Naive thymus-derived CD4-positive, alpha-beta T cell (primary cell): Measurements from ENCODE around the gene TMEM132C. TPM values are rescaled to one million over a fixed set of nuclear protein-coding genes. Genes with fewer than 3 reads are reported as not detected.
"Not testable (repeated sequence)": the region's sequence is repeated elsewhere in the genome, so short reads cannot be mapped to it uniquely, and the experiment has no call there.

ENCODE experiments used
- ATAC-seq: fragments of 150-1000 bp; cut with Tn5 transposase; 2 replicates; pipeline ENCODE4 v1.10.0; 2021; ENCODE audit warnings: mild to moderate bottlenecking, moderate library complexity
- CTCF ChIA-PET: fragments of 350-600 bp; sonication (Branson Sonifier 250); formaldehyde crosslinking; loops from one replicate; lab custom pipeline; 2021; ENCODE audit warnings: antibody characterized with exemption; lab: Charles Lee
- POLR2A ChIA-PET: fragments of 350-600 bp; sonication (Branson Sonifier 250); formaldehyde crosslinking; loops from one replicate; lab custom pipeline; 2021; ENCODE audit warnings: antibody characterized with exemption, inconsistent platforms; lab: Charles Lee
- DNase-seq, 9 donors: peaks; one replicate each; pipeline versions ENCODE4 v3.0.0 to v3.0.0-alpha.2; 2020 to 2022; ENCODE audit warnings: mixed read lengths in 1 of 9
- H3K27ac ChIP-seq: one replicate; pipeline ENCODE4 v1.7.0; 2013; ENCODE audit warnings: mild to moderate bottlenecking, low read depth, low read length, moderate library complexity
- H3K27me3 ChIP-seq, 2 donors: one replicate each; pipeline ENCODE4 v1.7.0; 2013; ENCODE audit warnings: low read length in 2 of 2, mild to moderate bottlenecking in 2 of 2, moderate library complexity in 2 of 2; ENCODE audit not compliant: control insufficient read depth in 2 of 2, insufficient read depth in 2 of 2
- H3K36me3 ChIP-seq, 3 experiments: 1 replicate in 2 of 3; 2 replicates in 1 of 3; pipeline ENCODE4 v1.7.0; 2013; ENCODE audit warnings: low read length in 3 of 3, mild to moderate bottlenecking in 3 of 3, moderate library complexity in 1 of 3; ENCODE audit not compliant: insufficient read depth in 3 of 3, control insufficient read depth in 2 of 3
- H3K4me1 ChIP-seq, 2 donors: one replicate each; pipeline ENCODE4 v1.7.0; 2013; ENCODE audit warnings: low read length in 2 of 2, mild to moderate bottlenecking in 2 of 2, moderate library complexity in 1 of 2; ENCODE audit not compliant: control insufficient read depth in 2 of 2, insufficient read depth in 2 of 2
- H3K4me3 ChIP-seq: 2 replicates; pipeline ENCODE4 v1.7.0; 2013; ENCODE audit warnings: mild to moderate bottlenecking, low read length
- H3K9me3 ChIP-seq, 3 experiments: 1 replicate in 2 of 3; 2 replicates in 1 of 3; pipeline ENCODE4 v1.7.0; 2013; ENCODE audit warnings: low read length in 3 of 3; ENCODE audit not compliant: control insufficient read depth in 2 of 3
- H3K27ac Mint-ChIP-seq, 9 donors: one replicate each; pipeline ENCODE4 v1.8.0; 2020 to 2022; ENCODE audit warnings: mixed read lengths in 9 of 9, mild to moderate bottlenecking in 8 of 9, moderate library complexity in 5 of 9, inconsistent platforms in 2 of 9
- H3K27me3 Mint-ChIP-seq, 5 donors: one replicate each; pipeline ENCODE4 v1.8.0; 2021 to 2022; ENCODE audit warnings: mixed read lengths in 5 of 5, mild to moderate bottlenecking in 1 of 5
- H3K36me3 Mint-ChIP-seq, 5 donors: one replicate each; pipeline ENCODE4 v1.8.0; 2020 to 2022; ENCODE audit warnings: mixed read lengths in 5 of 5, mild to moderate bottlenecking in 3 of 5, inconsistent platforms in 1 of 5
- H3K4me1 Mint-ChIP-seq, 7 donors: one replicate each; pipeline ENCODE4 v1.8.0; 2020 to 2022; ENCODE audit warnings: mixed read lengths in 7 of 7, mild to moderate bottlenecking in 3 of 7, inconsistent platforms in 1 of 7
- H3K4me3 Mint-ChIP-seq, 10 donors: one replicate each; pipeline ENCODE4 v1.8.0; 2020 to 2022; ENCODE audit warnings: mild to moderate bottlenecking in 10 of 10, mixed read lengths in 10 of 10, moderate library complexity in 6 of 10, inconsistent platforms in 2 of 10
- H3K9me3 Mint-ChIP-seq, 11 donors: one replicate each; pipeline ENCODE4 v1.8.0; 2020 to 2022; ENCODE audit warnings: mixed read lengths in 11 of 11, mild to moderate bottlenecking in 4 of 11, inconsistent platforms in 1 of 11, moderate library complexity in 1 of 11
- intact Hi-C, 2 donors: fragments of 100-400 bp; cut with micrococcal nuclease; formaldehyde crosslinking; loops; one replicate each; pipeline ENCODE4 v1.15.1; 2023
- polyA plus RNA-seq, 2 donors: library from polyadenylated mRNA; unstranded; fragments of 300-500 nt; fragmentation: Illumina TruSeq; gene quantifications; one replicate each; pipeline ENCODE4 v1.2.3, GENCODE V29; 2021
- total RNA-seq, 6 experiments: library from RNA in 5 of 6; stranded (reverse) in 5 of 6; gene quantifications; 1 replicate in 5 of 6; 2 replicates in 1 of 6; pipeline ENCODE4 v1.2.3 and lab custom pipeline; 2021 to 2026

Gene TMEM132C
- total and polyA plus RNA-seq, 7 experiments from 2014 or later: not detected

DNA sequence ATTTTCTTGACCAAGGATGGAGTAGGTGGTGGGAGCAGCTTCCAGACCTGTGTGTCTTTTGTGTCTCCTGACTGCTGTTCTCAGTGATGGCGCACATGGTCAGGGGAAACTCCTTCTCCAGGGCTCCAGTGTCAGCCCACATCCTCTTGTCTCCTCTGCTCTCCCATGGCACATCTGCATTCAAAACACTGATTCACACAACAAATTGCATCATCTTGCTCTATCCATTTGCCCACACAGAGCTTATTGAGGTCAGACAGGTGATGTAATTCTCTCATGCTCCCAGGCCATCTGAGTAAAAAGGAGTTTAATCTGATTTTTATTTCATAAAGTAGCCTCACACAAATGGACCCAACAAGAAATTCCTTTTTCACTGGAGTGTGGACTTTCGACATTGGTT lies 21.8 kb upstream of the TMEM132C start:
- H3K4me1 Mint-ChIP-seq: no peaks in the 10 kb centered on the region

DNA sequence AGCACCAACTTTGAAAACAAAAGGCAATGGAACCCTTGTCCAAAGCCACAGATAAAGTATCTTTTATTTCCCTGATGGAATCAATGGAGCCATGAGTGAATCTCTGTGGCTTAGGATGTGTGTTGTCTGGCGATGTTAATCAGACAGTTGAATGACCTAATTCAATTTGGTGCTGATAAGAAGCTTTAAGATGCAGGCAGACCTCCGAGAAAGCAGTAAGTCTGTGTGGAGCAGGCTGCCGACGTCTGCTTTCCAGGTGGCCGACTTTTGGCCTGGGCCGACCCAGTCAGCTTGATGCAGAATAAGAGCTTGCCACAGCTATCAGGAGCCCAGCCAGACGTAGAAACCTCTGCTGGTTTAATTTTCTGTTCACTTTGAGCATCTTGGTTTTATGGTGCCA lies 21.1 kb upstream of the TMEM132C start:
- Mint-ChIP-seq H3K36me3 (no peaks in the 10 kb centered on the region), H3K27me3 (peaks cover 0 to 4% (median 0%) of the 10 kb centered on the region in 5 donors), H3K27ac (no peak overlapping the region), H3K4me1 (no peaks in the 10 kb centered on the region), H3K9me3 (peaks cover 0 to 19% (median 6%) of the 10 kb centered on the region in 11 donors), H3K4me3 (no peak overlapping the region)
- H3K9me3 ChIP-seq: peaks cover 0 to 7% (median 0%) of the 10 kb centered on the region in 3 experiments
- DNase-seq (no peak), ATAC-seq (no peak)
- intact Hi-C loops: no loop called here
- H3K27ac ChIP-seq: no peak overlapping the region
- POLR2A ChIA-PET: no interaction called here
- no peaks in the 10 kb centered on the region for H3K36me3 ChIP-seq
- H3K4me3 ChIP-seq: no peak overlapping the region
- CTCF ChIA-PET: no interaction called here
- no peaks in the 10 kb centered on the region for H3K27me3 ChIP-seq
- no peaks in the 10 kb centered on the region for H3K4me1 ChIP-seq

More for the DNA sequence above, 21.8 kb upstream of the TMEM132C start:
- peaks cover 0 to 19% (median 4%) of the 10 kb centered on the region in 11 donors for H3K9me3 Mint-ChIP-seq
- peaks cover 0 to 7% (median 0%) of the 10 kb centered on the region in 3 experiments for H3K9me3 ChIP-seq
- POLR2A ChIA-PET: no interaction called here
- no peaks in the 10 kb centered on the region for H3K36me3 ChIP-seq
- no peak for DNase-seq
- no peak overlapping the region for H3K27ac ChIP-seq
- H3K4me3 ChIP-seq: no peak overlapping the region
- H3K4me1 ChIP-seq: no peaks in the 10 kb centered on the region
- no peak overlapping the region for H3K4me3 Mint-ChIP-seq
- H3K27ac Mint-ChIP-seq: no peak overlapping the region
- CTCF ChIA-PET: no interaction called here
- intact Hi-C loops: no loop called here
- H3K36me3 Mint-ChIP-seq: no peaks in the 10 kb centered on the region
- H3K27me3 ChIP-seq: no peaks in the 10 kb centered on the region
- H3K27me3 Mint-ChIP-seq: peaks cover 0 to 4% (median 0%) of the 10 kb centered on the region in 5 donors
- no peak for ATAC-seq

DNA sequence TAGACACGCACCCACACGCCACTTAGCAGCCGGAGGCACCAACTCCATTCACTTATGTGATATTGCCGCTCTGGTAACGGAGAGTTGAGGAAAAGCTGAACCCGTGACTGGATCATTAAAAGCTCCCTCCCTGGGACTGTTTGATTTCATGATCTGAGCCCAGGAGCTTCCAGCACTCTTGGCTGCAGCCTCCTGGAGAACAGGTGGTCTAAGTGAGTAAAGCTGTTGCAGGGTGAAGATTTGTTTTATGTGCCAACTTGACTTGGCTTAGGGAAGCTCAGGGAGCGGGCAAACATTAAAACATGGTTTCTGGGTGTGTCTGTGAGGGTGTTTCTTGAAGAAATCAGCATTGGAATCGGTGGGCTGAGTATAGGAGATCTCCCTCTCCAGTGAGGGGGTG lies 16.9 kb upstream of the TMEM132C start:
- peaks cover 0 to 4% (median 0%) of the 10 kb centered on the region in 5 donors for H3K27me3 Mint-ChIP-seq
- H3K9me3 ChIP-seq: peaks cover 0 to 7% (median 0%) of the 10 kb centered on the region in 3 experiments
- H3K4me3 Mint-ChIP-seq: no peak overlapping the region
- H3K27me3 ChIP-seq: no peaks in the 10 kb centered on the region
- intact Hi-C loops: no loop called here
- ATAC-seq (no peak), DNase-seq (no peak)
- ChIA-PET POLR2A (no interaction called here), CTCF (no interaction called here)
- no peak overlapping the region for H3K27ac Mint-ChIP-seq
- no peaks in the 10 kb centered on the region for H3K36me3 Mint-ChIP-seq
- H3K27ac ChIP-seq: no peak overlapping the region
- peaks cover 0 to 16% (median 6%) of the 10 kb centered on the region in 11 donors for H3K9me3 Mint-ChIP-seq
- H3K4me3 ChIP-seq: no peak overlapping the region
- H3K36me3 ChIP-seq: no peaks in the 10 kb centered on the region
- H3K4me1 ChIP-seq: no peaks in the 10 kb centered on the region
- no peaks in the 10 kb centered on the region for H3K4me1 Mint-ChIP-seq

DNA sequence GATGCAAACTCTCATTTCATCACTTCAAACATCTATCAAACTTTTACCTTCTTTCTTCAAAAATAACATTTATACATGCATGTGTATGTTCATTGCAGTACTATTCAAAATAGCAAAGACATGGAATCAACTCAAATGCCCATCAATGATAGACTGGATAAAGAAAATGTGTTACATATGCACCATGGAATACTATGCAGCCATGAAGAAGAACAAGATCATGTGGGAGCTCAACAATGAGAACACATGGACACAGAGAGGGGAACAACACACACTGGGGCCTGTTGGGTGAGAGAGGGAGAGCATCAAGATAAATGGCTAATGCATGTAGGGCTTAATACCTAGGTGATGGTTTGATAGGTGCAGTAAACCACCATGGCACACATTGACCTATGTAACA lies 13.1 kb upstream of the TMEM132C start:
- DNase-seq, H3K36me3 ChIP-seq, ATAC-seq, POLR2A ChIA-PET, H3K27me3 ChIP-seq, H3K36me3 Mint-ChIP-seq, H3K4me1 ChIP-seq, CTCF ChIA-PET, H3K4me3 Mint-ChIP-seq, H3K4me3 ChIP-seq, intact Hi-C loops, H3K27ac Mint-ChIP-seq, H3K9me3 ChIP-seq, H3K4me1 Mint-ChIP-seq, H3K9me3 Mint-ChIP-seq, H3K27ac ChIP-seq: not testable (repeated sequence)
- H3K27me3 Mint-ChIP-seq: peaks cover 0 to 12% (median 7%) of the 10 kb centered on the region in 5 donors

DNA sequence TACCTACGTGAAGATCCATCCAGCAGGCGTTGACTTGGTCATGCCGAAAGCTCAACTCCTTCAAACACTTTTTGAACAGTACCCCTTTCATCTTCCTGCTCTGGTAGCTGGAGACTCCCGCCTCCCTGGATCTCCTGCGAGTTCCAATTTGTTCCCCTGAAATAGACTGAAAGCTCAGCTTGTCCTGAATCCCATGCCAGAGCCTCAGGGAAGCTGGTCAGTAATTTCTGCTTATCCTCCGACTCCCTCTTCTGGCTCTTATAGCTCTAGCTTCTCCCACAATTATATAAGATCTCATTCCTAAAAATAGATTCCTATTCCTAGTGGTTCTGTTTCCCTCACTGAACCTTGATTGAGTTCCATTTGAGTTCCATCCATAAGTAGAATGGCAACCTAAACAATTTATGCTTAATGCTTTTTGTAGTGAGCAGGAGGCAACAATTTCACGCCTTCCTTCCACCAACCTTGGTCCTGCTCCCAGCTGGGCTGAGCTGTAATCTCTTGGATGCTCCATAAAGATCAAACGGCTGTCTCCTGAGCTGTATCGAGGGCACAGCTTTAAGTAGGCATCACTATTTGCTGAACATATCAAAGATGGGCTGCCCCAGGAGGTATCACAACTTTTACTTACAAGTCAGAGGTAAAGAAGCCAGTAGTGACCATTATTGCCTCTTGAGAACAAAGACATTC lies 8.0 kb upstream of the TMEM132C start:
- Histone ChIP-seq H3K27ac (no peak overlapping the region), H3K36me3 (no peaks in the 10 kb centered on the region), H3K4me1 (no peaks in the 10 kb centered on the region), H3K4me3 (no peak overlapping the region), H3K27me3 (no peaks in the 10 kb centered on the region), H3K9me3 (no peaks in the 10 kb centered on the region)
- no peaks in the 10 kb centered on the region for H3K36me3 Mint-ChIP-seq
- intact Hi-C loops: no loop called here
- DNase-seq (no peak), ATAC-seq (no peak)
- peaks cover 0 to 33% (median 24%) of the 10 kb centered on the region in 5 donors for H3K27me3 Mint-ChIP-seq
- H3K9me3 Mint-ChIP-seq: peaks cover 0 to 15% (median 7%) of the 10 kb centered on the region in 11 donors
- CTCF ChIA-PET: no interaction called here
- POLR2A ChIA-PET: no interaction called here
- H3K4me3 Mint-ChIP-seq: no peak overlapping the region
- no peaks in the 10 kb centered on the region for H3K4me1 Mint-ChIP-seq
- no peak overlapping the region for H3K27ac Mint-ChIP-seq

DNA sequence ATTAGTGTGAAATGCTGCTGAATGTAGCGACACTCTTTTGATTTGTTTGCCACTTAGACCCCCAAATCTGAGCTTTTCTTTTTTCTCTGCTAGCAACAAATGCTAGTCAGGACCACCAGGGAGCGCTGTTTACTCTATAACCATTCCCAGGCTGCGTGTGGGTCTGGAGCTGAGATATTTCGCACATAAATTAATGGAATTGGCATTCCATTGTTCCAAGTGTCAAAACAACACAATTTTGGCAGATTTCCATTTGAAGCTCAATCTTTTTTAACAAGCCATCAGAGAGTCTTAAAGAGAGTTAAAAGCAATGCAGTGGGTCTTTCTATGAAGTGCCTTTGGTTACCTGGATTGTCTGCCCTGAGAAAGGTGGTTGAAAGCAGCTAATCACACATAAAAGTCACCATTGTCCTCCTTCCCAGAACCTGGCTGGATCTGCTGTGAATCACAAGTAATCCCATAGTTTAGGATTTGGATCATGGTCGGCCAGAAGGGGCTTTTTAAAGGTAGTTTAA lies 7.4 kb upstream of the TMEM132C start:
- peaks cover under 1 to 39% (median 30%) of the 10 kb centered on the region in 5 donors for H3K27me3 Mint-ChIP-seq
- no peak for ATAC-seq
- intact Hi-C loops: loop anchor here in 1 of 2 donors (5.0 kb wide), 1 partner anchor 1753 kb away; no protein-coding TSS in a partner anchor
- ChIA-PET POLR2A (no interaction called here), CTCF (no interaction called here)
- H3K27me3 ChIP-seq: no peaks in the 10 kb centered on the region
- no peak overlapping the region for H3K4me3 Mint-ChIP-seq
- no peak for DNase-seq
- no peaks in the 10 kb centered on the region for H3K36me3 ChIP-seq
- no peak overlapping the region for H3K4me3 ChIP-seq
- no peaks in the 10 kb centered on the region for H3K4me1 ChIP-seq
- no peak overlapping the region for H3K27ac Mint-ChIP-seq
- H3K36me3 Mint-ChIP-seq: no peaks in the 10 kb centered on the region
- no peak overlapping the region for H3K27ac ChIP-seq
- no peaks in the 10 kb centered on the region for H3K9me3 ChIP-seq
- H3K4me1 Mint-ChIP-seq: no peaks in the 10 kb centered on the region
- H3K9me3 Mint-ChIP-seq: peaks cover 0 to 21% (median 10%) of the 10 kb centered on the region in 11 donors

DNA sequence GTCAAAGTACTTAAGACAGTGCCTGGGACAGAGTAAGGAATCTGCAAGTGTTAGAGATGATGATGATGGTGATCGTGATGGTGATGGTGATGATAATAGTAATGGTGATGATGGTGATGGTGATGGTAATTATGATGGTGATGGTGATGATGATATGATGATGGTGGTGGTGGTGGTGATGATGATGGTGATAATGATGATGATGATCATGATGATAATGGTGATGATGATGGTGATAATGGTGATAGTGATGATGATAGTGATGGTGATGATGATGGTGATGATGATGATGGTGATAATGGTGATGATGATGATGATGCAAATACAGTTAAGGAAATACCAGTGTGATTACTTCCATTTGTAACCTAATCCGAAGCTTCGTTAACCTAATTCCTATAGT lies 5.2 kb upstream of the TMEM132C start:
- no peaks in the 10 kb centered on the region for H3K27me3 ChIP-seq
- no peak overlapping the region for H3K27ac ChIP-seq
- ATAC-seq: no peak
- Mint-ChIP-seq H3K9me3 (peaks cover 0 to 38% (median 10%) of the 10 kb centered on the region in 11 donors), H3K27me3 (peaks cover 19 to 49% (median 48%) of the 10 kb centered on the region in 5 donors), H3K4me1 (no peaks in the 10 kb centered on the region), H3K4me3 (no peak overlapping the region), H3K36me3 (no peaks in the 10 kb centered on the region), H3K27ac (no peak overlapping the region)
- no peak overlapping the region for H3K4me3 ChIP-seq
- ChIA-PET CTCF (no interaction called here), POLR2A (no interaction called here)
- no peaks in the 10 kb centered on the region for H3K36me3 ChIP-seq
- no peak for DNase-seq
- H3K4me1 ChIP-seq: no peaks in the 10 kb centered on the region
- H3K9me3 ChIP-seq: no peaks in the 10 kb centered on the region
- intact Hi-C loops: loop anchor here in 1 of 2 donors (5.0 kb wide), 1 partner anchor 1751 kb away; no protein-coding TSS in a partner anchor
